Fibroblast of peridontal ligament (primary cell): ENCODE data around the gene DPF3.
A peak's percentile ranks its signal among the peaks of the same experiment; 100 is the strongest.

Experiments
- DNase-seq: peaks from one replicate; pipeline ENCODE4 v3.0.0-alpha.2; 2010; ENCODE audit errors: extremely low read depth

DPF3 gene

GRCh38 chr14:72800848-72801370 is 93.0 kb downstream of the DPF3 start:
- DNase-seq, result no peak

DNA sequence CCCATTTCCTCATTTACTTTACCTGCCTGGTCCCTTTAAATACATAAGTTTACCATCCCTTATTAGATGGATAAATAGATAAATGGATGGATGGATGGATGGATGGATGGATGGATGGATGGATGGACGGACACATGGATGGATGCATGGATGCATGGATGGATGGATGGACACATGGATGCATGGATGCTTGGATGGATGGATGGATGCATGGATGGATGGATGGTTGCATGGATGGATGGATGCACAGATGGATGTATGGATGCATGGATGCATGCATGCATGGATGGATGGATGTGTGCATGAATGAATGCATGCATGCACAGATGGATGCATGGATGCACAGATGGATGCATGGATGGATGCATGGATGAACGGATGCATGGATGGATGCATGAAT is 93.6 kb downstream of the DPF3 start:
- no peak for DNase-seq

- DNase-seq, result no peak
Observed at GRCh38 chr14:72796935-72797334, 97.0 kb downstream of the DPF3 start.

GRCh38 chr14:72793156-72793939 is 100.6 kb downstream of the DPF3 start:
- DNase-seq, result no peak

DNA sequence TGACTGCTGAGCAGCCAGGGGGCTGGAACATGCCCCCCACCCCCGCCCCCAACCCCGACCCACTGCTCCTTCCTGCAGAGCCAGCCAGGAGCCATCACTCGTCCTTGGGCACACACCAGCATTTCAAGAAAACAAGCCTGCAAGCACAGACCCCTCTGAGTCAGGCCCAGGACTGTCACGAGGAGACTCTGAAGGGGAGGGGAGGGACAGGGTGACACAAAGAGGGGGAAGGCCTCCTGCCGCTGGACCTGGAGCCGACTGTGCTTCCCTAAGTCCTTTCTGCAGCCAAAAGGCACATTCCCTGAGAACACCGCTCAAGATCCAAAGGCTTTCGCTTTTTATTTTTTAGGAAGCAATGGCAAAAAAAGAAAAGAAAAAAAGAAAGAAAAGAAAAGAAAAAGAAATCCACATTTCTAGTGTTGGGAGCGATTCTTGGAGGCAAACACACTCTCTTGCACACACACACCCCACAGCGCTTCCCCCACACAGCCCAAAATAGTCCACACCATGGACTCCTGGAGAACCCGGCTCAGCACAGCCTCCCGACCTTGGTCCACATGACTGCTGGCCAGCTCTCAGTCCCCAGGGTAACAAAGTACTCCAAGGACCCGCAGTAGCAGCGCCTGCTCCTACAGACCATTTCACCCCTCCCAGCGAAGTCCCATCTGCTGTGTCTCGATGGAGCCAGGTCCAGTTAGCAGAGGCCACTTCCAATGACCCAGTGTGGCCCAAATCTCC is 101.7 kb downstream of the DPF3 start:
- no peak for DNase-seq

DNA sequence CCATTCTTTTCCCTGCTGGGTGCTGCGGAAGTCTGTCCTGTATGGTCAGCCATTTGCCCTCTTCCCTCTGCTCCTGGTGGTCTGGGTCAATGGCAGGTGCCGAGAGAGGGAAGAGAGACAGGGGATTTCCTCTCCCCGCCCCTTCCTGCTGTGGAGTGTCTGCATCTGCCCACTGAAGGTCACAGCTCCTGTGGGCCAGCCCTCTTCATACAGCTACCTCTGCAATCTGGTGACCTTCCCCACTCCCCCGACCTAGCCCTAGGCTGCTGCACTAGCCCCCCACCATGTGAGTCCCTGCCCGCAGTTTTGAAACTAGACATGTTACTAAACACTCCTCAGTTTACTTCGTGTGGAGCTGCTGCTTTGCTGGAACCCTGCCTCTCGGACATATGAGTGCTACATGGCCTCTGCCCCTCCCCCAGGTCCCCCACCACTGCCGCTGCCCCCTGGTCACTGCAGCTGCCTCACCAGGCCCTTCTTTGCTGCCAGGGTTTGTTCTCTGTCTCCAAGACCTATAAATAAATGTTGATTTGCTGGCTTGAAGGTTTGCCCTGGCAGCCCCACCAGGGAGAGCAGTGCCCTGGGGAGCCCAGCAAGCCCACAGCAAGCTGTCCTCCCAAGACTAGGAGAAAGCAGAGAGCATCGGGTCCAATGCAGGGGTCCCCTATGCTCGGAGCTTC is 102.9 kb downstream of the DPF3 start:
- no peak for DNase-seq

DNA sequence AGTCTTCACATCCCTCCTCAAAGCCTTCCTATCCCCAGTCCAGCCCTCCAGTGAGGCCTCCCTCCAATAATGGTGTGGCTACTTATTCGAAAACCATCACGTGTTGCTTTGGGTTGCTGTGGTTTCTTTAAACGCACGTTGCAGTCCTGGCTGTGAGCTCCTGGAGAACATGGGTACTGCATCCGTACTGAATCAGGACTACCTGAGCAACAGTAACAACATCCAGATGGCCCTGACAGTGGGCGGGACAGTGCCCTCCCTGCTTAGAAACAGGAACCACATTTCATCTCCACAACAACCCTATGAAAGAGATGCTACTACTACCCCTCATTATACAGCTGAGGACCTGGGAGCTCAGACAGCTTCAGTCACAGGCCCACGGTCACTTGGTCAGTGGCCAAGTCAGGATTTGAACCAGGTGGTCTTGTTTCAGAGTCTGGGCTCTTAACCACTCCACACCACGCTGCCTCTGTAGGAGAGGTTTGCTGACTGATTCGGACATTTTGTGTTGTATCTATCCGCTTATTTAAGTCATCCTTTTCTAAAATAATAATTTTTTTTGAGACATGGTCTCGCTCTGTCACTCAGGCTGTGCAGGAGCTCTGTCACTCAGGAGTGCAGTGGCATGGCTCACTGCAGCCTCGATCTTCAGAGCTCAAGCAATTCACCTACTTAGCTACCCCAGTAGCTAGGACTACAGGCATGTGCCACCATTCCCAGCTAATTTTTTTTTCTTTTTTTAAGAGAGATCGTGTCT is 104.8 kb downstream of the DPF3 start:
- no peak for DNase-seq

- DNase-seq, result no peak
Observed at GRCh38 chr14:72788255-72788654, 105.6 kb downstream of the DPF3 start.

GRCh38 chr14:72787841-72788240 is 106.1 kb downstream of the DPF3 start:
- no peak for DNase-seq

DNA sequence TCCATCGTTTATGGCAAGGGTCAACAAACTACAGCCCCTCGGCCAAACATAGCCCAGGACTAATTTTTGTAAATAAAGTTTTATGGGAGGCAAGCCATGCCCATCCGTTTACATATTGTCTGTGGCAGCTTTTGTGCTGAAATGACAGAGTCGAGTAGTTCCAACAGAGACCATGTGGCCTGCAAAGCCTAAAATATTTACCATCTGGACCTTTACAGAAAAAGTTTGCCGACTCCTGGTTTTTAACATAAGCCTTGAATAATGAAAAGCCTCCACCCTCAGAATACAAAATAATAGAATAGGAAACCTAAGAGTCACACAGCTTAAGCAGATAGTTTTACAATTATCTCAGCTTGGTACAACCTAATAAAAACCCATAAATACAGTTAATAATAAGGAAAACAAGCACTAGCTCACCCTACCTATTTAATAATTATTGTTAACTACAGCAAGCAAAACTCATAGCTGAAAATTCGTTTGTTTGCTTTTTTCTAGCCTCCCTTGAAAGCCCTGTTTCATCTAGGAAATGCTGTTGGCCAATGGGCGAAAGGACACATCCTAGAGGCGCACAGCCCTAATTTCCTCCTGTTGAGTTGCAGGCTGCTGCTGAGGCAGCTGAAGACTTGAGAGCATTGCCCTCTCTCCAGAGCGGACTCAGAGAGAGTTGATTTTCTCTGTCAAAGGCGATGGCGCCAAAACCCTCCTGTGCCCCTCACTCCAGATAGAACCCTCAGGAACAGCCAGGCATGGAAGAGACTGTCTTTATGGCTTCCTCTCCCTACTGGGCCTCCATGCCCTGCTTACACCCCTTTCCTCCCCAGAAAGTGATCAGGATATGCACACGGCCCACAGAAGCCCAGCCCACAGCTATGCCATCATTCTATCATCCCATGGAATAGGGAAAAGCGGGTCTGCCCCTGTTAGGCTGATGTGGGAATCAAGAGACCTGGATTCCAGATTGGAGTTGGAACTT is 107.2 kb downstream of the DPF3 start:
- no peak for DNase-seq

DNA sequence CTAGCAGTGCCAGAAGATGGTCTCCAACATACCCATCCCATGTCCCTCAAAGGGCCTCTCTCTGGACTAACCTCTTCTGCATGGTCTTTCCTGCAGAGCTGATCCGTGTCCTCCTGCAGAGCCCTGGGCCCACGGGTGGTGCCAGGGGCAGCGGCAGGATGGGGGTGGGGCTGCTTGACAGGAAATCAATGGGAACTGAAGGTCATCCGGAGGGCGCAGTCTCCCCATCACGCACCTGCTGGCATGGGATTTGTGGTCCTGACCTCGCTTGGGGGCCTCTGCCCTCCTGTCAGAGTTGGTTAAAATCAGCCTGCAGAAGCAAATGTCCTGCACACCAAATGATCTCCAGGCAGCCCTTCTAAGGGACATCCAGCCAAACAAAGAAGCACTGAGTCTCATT is 110.2 kb downstream of the DPF3 start:
- no peak for DNase-seq

- no peak for DNase-seq
Observed at GRCh38 chr14:72782817-72783216, 111.1 kb downstream of the DPF3 start.

- DNase-seq, result peak; percentile 51
Observed at GRCh38 chr14:72781561-72782508, 112.1 kb downstream of the DPF3 start.

DNA sequence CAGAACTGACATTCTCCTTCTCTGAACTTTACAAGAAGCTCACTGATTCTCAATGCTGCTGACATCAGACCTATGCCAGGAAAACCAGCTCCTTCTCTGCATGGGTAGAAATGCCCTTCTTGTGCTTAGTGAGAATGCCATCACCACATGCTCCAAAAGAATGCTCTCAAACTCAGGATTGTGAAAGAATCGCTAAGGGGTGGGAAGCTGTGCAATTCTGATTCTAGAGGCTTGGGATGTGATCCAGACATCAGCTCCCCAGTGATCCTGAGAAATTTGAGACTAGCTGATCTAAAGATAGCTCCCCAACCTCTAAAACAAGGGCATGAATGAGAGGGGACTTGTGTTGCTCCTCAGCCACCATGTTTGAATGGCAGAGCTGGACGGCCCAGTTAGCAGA is 113.2 kb downstream of the DPF3 start:
- DNase-seq, result peak; percentile 94

GRCh38 chr14:72779679-72780078 is 114.2 kb downstream of the DPF3 start:
- DNase-seq, result no peak

GRCh38 chr14:72777636-72778035 is 116.3 kb downstream of the DPF3 start:
- no peak for DNase-seq

DNA sequence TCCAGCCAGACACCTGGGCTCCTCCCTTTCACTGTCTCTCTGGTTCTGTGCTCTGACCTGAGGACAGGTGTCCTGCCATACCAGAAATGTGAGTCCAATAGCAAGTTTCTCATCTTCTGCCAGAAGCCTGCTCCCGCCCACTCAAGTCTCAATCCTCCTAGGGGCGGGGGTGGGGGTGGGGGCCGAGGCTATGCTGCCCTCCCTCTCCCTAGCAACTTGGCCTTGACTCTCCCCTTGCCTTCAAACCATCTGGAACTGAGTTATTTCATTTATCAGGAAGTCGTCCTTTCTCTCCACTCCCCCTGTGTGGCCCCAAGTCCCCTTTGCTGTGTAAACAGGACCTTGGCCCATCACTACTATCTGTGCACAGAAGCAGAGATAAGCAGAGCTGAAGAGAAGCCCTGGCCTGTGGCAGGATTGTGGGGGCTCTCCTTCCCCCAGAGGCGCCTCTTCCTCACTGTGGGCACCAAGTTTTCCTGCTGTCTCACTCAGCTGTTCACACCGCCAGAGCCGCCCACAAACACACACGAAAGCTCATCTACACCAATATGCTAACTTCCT is 117.1 kb downstream of the DPF3 start:
- no peak for DNase-seq

DNA sequence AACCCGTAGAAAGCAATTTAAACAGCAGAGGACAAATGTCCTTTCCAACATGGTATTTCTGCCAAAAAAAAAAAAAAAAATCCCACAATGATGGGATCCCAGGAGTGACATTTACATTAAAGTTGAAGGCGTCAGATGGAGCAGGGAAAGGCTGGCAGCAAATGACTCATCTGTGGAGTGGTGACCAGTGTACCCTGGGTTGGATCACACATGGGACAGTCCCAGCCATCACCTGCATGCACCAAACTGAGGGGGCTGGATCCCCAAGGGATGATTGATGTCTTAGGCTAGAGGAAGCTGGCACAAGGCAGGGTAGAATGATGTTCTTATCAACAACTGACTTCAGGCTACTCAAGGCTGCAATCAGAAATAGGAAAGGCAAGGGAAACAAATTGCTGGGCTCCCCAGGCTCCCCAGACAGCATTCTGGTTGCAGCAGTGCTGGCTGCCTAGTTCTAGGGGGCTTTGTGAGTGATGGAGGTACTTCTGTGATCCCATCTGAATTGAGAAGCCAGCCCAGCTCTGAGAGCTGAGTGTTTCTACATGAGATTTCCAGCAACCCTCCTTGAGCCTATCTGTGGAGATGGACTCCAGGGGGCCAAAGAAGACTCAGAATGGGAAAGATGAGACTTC is 117.9 kb downstream of the DPF3 start:
- DNase-seq, result no peak
